GM19397 (cell line): ENCODE results near the gene ISG15.
"Not testable (repeated sequence)": the region's sequence is repeated elsewhere in the genome, so short reads cannot be mapped to it uniquely, and the experiment has no call there.

ENCODE experiments used
- ATAC-seq: cut with Tn5 transposase; IDR thresholded peaks from one replicate; pipeline ENCODE4 v1.9.1; 2021; ENCODE audit warnings: mild to moderate bottlenecking, moderate library complexity; ENCODE audit not compliant: unreplicated experiment

The ISG15 gene

DNA sequence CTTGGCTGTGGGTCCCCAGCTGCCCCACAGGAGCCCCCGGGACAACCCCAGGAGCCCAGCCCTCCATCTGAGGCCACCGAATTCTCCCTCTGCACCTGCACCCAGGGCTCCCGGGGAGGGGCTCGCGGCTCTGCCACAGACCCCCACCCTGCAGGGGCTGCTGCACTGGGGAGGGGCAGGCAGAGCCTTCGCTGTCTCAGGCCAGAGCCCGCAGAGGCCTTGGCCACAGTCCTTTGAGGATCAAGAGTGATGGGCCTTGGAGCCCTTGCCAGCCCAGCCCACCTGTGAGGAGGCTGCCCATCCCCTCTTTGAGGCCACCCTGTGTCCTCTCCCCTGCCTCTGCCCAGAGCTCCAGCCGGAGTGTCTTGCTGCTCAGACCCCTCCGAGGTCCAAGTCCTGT, 37.9 kb upstream of the ISG15 start:
- no peak for ATAC-seq

DNA sequence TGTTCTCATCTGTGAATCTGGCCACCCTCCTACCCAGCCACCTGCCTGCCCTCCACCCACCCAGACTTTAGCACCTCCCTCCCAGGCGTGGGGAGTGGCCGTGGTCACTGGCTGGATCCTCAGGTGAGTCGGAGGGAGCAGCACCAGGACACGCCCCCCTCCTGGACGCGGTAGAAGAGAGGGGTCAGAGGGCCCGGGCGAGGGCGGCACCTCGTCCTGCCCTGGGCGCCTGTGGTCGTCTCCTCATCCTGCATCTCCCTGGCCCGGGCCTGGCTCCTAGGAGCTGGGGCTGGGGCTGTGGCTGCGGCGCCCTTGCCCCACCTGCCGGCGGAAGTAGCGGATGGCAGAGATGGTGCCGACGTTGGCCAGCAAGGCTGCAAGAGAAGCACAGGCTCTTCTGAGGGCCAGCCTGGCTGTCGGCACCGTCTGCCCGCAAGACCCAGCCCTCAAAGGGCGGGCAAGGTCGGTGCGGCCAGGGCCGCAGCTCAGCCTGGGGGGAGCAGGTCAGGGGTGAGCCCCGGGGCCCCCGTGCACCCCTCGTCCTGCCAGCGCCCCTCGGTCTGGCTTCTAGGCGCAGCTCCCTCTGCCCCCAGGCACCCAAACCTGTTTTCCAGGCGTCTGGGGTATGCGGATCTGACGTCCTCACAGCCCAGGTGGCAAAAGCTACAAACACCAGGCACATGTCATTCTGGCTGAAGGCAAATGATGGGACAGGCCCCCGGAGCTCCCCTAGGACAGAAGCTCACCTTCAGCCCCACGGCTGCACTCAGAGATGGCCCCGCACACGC, 37.2 kb upstream of the ISG15 start:
- ATAC-seq, result no peak

DNA sequence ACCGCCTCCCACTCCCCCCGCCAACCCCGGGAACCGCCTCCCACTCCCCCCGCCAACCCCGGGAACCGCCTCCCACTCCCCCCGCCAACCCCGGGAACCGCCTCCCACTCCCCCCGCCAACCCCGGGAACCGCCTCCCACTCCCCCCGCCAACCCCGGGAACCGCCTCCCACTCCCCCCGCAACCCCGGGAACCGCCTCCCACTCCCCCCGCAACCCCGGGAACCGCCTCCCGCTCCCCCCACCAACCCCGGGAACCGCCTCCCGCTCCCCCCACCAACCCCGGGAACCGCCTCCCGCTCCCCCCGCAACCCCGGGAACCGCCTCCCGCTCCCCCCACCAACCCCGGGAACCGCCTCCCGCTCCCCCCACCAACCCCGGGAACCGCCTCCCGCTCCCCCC, 36.5 kb upstream of the ISG15 start:
- ATAC-seq, result not testable (repeated sequence)

DNA sequence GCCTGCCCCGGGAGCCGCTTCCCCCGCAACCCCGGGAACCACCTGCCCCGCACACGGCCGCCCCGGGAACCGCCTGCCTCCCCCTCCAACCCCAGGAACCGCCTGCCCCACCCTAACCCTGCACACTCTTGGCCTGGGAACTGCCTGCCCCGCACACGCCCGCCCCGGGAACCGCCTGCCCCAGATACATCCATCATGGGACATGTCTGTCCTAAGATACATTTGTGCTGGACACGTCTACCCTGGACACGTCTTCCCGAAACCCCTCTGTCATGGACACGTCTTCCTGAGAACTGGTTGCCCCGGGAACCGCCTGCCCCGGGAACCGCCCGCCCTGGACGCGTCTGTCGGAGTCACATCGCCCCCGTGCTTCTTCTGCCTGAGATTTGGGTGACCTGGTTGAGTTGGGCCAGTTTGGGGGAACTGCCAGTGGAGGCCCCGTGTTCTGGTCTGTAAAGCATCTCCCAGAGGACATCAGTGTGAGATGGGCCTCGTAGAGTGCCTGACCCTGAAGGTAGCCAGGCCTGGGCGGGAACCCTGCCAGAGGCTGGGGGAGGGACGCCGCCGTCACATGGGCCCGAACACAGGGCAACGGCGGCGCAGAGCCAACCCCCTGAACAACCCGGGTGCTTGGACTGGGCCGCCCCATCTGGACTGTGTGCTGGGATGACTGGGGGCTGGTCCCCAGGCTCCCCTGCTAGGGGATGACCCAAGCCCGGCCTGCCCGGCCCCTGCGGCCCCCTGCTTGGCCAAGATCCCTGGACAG, 35.0 kb upstream of the ISG15 start:
- no peak for ATAC-seq

DNA sequence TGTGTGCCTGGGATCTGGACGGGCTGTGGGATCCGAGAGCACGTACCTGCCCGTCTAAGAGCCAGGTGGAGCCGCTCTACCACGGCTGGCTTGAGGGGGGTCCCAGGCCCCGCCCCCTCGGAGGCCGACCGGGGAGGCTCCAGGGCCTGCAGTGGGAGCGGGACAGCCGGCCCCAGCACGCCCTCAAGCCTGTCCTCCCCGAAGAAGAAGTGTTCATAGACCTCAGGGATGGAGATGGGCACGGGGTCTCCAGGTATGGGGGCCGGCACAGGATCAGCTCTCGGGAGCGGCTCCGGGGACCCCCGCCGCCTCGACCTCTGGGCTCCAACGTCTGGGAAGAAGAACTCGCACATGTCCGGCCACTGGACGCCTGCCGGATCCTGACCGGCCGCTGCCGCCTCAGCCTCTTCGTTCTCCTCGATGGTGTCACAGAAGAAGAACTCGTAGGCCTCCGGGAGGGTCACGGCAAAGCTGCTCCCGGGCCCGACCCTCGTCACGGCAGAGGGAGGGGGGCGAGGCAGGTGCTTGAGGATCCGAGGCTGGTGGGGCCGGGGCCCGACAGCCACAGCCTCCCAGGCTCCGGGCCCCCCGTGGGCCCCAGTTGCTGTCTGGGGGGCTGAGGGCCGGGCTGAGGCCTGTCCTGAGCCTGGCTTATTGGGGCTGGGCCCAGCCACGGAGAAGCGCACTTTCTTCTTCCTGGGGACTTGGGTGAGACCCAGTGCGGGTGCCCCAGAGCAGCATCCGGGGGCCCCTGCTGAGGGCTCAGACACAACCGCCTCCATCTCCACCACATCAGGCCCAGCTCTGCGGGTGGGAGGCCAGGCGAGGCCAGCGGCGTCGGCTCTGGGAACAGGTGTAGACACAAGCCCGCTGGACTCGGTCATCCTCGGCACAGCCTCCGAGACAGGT, 34.2 kb upstream of the ISG15 start:
- ATAC-seq, result no peak

DNA sequence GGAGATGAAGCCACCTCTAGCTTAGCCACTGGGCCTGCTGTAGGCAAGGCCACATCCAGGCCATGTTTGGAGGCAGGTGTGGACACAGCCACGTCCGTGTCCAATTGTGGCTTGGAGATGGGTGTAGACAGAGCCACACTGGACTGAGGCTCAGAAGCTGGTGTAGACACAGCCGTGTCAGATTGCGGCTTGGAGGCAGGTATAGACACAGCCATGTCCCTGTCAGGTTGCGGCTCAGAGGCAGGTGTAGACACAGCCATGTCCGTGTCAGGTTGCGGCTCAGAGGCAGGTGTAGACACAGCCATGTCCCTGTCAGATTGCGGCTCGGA, 33.6 kb upstream of the ISG15 start:
- no peak for ATAC-seq

DNA sequence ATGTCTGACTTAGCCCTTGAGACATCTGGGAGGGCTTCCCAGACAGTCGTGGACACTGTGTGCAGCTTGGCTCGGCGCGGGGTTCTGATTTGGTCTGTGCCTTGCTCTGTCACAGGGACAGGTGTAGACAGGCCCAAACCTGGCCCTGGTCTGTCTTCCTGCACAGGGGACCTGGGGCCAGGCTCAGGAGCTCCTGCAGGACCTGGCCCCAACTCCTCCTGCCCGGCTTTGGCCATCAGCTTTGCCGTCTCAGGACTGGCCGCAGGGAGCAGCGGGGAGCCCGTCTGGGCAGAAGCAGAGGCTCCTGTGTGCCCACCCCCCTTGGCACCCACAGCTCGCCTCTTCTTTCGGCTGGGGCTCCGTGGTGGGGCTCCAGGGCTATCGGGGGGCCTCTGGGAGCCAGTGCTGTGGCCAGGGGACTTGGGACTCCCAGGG, 33.1 kb upstream of the ISG15 start:
- ATAC-seq, result no peak

DNA sequence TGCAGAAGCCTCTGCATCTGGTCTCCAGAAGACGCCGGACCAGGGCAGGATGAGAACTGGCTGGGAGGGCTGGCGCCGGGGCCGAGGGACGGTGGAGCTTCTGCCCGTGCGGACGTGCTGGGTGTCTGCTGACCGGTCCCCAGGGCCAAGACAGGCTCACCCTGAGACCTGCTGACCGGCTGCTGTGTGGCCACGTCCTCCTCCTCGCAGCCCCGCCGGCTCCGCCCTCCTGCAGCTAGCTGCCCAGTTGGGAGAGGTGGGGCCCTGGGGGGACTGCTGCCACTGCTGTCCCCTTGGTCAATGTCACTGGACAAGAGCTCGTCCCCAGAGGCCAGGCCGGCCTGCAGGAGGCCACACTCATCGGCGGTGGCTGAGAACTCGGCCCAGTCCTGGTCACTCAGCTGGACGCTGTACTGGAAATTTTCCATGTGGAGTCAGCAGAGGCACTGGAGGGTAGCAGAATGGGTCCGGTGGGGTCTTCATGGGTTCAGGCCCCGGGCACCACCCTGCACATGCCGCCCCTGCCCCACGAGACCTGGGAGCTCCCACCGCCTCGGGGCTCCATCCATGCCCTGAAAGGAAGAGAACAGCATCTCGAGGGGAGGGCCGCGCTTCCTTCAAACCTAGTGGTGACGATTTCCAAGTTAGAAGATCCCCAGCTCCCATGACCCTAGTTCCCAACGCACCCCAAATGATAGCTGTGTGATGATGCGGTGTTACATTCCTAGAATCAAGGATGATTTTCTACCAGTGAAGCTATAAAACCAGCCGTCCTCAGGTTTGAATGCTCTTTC, 32.5 kb upstream of the ISG15 start:
- no peak for ATAC-seq

DNA sequence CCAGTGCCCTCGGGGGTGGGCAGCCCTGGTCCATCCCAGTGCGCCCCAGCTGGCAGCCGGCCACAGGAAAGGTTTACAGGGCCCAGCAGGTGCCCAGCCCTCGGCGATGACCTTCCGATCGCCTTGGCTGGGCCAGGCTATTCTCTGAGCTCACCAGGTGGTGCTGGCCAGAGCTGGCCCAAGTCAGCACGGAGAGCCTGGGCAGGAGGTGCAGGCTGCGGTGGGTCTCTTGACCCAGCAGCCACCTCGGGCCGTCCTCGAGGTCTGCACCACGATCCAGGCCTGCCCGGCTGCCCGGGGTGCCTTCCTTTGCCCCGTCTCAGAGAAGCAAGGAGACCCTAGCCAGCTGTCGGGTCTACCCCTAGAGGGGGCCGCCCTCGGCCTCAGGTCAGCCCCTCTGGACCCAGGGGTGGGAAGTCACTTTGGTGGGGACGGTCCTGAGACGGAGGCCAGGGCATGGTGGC, 31.8 kb upstream of the ISG15 start:
- no peak for ATAC-seq

DNA sequence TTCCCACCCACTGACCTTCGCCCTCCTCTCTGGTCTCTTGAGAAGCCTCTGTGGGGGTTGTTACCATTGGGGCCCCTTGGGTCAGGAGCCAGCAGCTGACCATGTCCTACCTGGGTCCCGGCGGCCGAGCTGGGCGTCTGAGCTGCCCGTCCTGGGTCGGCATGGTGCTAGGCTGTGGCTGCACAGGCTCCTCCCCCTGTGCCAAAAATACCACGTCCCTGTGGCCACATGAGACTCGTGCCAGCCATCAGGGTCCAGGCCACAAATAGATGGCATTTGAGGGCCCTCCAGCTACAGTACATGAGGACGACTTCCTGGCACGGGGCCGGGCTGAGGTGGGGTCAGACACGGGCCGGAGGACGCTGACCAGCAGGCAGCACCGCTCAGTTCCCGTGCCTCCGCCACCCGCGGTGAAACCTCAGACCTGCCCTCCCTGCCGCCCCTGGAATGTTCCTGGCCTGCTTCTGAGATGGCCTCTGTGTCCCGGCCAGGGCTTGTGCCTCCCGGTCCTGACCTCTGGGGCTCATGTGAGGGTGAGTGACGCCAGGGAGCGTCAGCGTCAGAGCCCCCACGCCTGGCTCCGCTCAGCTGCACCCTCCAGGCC, 31.2 kb upstream of the ISG15 start, which contains the start of gene PERM1:
PERM1 (minus strand) TSS at position 139 of the 604 bp plus-strand sequence. CDS start 1,064 bp downstream, outside the sequence.
- no peak for ATAC-seq

DNA sequence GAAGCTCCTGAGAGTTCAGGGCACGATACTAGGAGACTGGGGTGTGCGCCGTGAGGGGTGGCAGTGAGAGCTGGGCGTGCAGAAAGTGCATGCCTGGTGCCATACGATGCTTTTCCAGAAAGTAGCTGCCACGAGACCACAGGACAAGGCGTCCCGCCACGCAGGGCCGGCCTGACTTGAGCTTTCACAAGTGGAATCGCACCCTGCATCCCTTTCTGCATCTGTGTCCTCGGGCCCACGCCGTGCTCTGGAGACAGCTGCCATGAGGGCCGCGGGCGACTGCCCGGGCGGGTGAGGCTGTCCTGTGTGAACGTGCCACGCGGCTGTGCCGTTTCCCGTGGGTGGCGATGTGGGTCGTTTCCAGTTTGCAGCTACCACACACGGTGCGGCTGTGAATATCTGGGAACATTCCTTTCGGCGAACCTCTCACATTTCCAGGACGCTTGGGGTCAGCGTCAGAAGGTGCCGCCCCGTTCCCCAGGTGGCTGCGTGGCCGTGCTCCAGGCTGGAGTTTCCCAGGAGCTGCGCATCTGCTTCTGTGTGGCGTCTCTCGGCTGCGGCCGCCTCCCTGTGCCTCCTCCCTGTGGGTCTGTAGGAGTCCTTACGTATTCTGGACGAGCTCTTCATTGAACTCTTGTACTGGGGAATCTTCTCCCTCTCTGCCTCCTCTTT, 30.4 kb upstream of the ISG15 start:
- no peak for ATAC-seq

DNA sequence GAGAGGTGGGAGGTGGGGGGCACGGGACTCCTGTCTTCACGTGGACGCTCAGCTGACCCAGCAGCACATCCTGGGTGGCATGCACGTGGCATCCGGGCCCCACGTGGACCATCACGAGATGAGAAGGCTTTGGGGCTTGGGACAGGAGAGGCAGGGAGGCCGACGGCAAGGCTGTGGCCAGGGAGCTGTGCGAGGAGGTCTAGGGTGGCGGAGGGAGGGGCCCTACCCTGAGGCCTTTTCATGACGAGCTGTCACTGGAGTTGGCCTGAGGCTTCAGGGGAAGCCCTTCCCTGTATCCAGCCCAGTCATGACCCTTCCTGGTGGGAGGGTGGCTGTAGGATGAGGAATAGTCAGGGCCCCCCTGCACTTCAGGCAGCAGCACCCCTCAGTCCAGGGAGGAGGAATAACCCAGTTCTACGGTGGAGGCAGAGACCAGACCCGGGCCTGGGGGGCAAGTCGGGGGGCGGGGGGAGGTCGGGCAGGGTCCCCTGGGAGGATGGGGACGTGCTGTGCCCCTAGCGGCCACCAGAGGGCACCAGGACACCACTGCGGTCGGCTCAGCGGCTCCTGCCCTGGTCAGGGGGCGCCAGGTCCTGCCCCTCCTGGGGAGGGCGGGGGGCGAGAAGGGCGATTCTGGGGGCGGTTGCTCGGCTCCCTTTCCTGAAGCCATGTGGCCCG, 29.4 kb upstream of the ISG15 start:
- ATAC-seq, result no peak

DNA sequence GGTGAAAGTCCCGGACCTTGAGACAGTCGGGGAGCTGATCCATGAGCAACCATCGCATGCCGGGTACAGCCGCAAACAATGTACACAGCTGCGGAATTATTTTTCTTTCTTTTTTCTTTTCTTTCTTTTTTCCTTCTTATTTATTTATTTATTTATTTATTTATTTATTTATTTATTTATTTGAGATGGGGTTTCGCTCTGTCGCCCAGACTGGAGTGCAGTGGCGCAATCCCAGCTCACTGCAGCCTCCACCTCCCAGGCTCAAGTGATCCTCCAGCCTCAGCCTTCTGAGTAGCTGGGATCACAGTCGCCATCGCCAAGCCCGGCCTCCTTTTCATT, 28.9 kb upstream of the ISG15 start:
- ATAC-seq, result no peak

DNA sequence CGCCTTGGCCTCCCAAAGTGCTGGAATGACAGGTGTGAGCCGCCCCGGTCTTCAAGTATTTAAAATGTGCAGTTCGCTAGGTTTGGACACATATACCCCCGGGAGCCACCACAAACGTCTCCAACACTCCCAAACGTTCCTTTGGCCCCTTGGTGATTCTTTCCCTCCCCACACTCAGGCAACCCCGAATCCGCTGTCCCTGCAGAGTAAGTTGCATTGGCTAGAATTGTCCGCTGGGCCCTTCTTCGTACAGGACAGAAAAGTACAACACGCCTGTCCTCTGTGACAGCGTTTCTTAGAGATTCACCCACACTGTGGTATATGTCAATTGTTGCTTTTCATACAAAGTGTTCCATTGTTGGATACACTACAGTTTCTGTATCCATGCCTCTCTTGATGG, 28.2 kb upstream of the ISG15 start:
- ATAC-seq, result no peak

DNA sequence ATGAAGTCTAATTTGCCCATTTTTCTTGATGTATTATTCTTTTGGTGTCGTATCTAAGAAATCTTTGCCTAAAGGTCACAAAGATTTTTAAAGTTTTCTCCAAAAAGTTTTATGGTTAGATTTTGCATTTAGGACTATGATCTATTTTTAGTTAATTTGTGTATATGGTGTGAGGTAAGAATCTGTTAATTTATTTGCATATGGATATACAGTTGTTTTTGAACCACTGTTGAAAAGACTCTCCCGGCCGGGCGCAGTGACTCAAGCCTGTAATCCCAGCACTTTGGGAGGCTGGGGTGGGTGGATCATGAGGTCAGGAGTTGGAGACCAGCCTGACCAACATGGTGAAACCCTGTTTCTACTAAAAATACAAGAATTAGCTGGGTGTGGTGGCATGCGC, 25.2 kb upstream of the ISG15 start:
- not testable (repeated sequence) for ATAC-seq

DNA sequence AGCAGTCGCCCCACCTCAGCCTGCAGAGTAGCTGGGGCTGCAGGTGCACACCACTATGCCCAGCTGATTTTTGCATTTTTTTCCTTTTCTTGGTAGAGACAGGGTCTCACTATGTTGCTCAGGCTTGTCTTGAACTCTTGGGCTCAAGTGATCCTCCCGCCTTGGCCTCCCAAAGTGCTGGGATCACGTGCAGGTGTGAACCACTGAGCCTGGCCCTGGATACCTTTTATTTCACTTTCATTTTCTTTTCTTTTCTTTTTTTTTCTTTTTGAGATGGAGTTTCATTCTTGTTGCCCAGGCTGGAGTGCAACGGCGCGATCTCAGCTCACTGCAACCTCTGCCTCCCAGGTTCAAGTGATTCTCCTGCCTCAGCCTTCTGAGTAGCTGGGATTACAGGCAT, 22.0 kb upstream of the ISG15 start:
- not testable (repeated sequence) for ATAC-seq

DNA sequence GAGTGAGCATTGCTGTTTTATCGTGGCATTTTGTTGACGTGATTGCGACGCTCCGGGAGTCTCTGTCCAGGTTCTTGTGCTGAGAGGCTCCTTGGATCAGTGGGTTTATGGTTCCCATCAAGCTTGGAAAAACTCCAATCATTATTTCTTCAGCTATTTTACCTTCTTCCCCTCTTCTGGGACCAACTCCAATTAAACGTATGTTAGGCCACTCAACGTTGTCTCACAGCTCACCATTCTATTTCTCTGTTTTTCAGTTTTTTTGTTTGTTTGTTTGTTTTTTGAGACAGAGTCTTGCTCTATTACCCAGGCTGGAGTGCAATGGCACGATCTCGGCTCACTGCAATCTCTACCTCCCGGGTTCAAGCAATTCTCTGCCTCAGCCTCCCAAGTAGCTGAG, 21.4 kb upstream of the ISG15 start:
- ATAC-seq, result no peak

DNA sequence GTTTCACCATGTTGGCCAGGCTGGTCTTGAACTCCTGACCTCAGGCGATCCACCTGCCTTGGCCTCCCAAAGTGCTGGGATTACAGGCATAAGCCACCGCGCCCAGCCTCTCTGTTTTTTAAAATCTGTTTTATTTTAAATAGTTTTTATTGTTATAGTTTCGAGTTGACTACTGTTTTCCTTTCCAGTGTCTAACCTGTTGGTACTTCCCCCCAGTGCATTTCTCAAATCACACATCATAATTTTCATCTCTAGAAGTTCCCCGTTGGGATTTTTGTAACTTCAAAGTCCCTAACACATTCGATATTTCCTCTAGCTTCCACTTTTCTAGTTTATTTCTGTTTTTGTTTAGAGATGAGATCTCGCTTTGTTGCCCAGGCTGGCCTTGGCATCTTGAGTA, 20.9 kb upstream of the ISG15 start:
- no peak for ATAC-seq

DNA sequence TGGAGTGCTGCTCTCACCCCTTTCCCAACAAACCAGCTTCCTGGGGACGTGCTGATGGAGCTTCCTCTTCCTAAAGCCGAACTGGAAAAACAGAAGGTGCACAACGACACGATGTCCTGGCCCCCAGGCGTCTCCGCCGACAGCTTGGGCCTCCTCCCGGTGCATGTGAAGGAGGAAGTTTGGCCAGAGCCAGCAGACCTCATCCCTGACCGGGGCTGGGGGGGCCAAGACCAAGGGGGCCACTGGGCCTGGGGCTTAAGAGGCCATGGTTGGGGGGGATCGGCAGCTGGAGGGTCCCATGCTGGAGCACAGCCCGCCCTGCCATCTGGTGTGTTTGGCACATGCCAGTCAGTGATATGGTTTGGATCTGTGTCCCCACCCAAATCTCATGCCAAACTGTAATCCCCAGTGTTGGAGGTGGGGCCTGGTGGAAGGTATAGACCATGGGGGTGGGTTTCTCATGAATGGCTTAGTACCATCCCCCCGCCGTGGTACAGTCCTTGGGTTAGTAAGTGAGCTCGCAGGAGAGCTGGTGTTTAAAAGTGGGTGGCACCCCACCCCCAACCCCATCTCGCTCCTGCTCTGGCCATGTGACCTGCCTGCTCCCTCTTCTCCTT, 19.8 kb upstream of the ISG15 start:
- ATAC-seq, result no peak
